H7 (cell line): ENCODE measurements around the gene SPATA32. TPM values are rescaled to one million over a fixed set of nuclear protein-coding genes. Genes with fewer than 3 reads are reported as not detected.

Experiments used
- DNase-seq: peaks from one replicate; pipeline ENCODE4 v3.0.0; 2012
- H3K27me3 ChIP-seq: 2 replicates; pipeline ENCODE4 v1.6.0; 2011; ENCODE audit warnings: mild to moderate bottlenecking, low read length; ENCODE audit not compliant: control insufficient read depth, insufficient read depth
- H3K36me3 ChIP-seq: replicated peaks from 2 replicates; pipeline ENCODE4 v1.5.1; 2011; ENCODE audit warnings: low read length; ENCODE audit not compliant: control insufficient read depth, insufficient read depth
- H3K4me3 ChIP-seq: 2 replicates; pipeline ENCODE4 v1.5.1; 2011; ENCODE audit warnings: low read depth, mild to moderate bottlenecking, control low read depth, low read length, moderate library complexity; ENCODE audit not compliant: insufficient read depth
- total RNA-seq: library from RNA; depleted of rRNA; stranded (reverse); fragments of >200 nt; shearing (Covaris generic); gene quantifications from 2 replicates; pipeline ENCODE4 v1.2.3, GENCODE V29; 2014

Gene SPATA32
- total RNA-seq, 1 experiment from 2014 or later: 0.24 TPM

DNA sequence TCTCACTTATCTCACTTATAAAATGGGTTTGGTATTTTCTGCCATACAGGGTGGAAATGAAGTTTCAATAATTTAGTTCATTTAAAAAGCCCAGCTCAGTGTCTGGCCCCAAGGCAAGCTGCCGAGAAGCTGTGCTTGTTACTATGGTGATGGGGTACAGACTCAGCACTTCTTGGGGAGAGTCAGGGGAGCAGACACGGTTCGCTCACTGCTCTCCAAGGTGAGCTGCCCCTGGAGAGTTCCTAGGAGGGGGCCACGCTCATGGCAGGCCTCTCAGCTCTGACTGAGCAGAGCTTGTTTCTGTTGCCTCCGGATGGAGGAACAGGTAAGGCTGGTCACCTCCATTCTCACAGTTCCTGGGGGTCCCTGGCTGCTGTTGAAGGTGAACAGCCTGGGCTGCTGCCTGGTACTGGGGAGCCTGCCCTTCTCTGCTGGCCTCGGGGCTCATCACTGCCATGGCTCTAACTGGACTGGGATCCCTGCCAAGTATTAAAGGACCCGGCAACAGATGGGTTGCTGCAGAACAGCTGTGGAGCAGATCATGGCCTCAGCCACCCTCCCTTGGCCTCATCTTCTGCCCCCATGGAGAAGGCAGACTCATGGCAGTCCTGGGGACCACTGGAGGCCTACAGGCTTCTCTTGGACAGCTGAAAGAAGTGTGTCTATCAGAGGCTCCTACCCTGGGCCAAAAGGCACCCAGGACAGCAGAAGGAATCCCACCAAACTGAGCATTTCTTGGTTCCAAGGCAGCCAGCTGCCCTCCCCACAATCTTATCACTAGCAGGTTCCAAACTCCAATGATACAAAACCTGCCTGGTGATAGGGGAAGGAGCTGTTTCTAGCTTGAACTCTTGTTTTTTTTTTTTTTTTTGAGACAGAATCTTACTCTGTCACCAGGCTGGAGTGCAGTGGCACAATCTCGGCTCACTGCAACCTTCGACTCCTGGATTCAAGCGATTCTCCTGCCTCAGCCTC is 25.9 kb upstream of the SPATA32 start:
- H3K36me3 ChIP-seq: peaks cover 16% of the 10 kb centered on the region
- no peaks in the 10 kb centered on the region for H3K27me3 ChIP-seq
- H3K4me3 ChIP-seq: no peak overlapping the region
- DNase-seq: no peak

DNA sequence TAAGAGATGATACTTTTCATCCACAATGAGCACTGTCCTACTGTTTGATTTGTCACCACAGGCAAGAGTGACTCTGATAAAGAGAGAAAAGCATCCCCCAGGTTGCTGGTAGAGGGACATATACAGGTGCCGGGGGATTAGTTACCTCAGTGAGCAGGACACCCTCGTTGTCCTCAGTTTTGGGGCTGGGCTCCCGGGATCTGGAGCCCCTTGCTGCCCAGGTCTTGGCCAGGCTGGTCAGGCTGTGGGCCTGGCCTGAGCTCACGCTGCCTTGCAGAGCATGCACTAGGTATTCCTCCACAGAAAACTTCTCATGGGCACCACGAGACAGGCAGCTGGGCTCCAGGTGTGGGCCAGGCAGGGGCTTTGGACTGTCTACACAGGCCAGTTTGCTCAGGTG is 24.4 kb upstream of the SPATA32 start:
- DNase-seq: peak; percentile 39
- Histone ChIP-seq H3K4me3 (no peak overlapping the region), H3K27me3 (no peaks in the 10 kb centered on the region), H3K36me3 (peaks cover 17% of the 10 kb centered on the region)

DNA sequence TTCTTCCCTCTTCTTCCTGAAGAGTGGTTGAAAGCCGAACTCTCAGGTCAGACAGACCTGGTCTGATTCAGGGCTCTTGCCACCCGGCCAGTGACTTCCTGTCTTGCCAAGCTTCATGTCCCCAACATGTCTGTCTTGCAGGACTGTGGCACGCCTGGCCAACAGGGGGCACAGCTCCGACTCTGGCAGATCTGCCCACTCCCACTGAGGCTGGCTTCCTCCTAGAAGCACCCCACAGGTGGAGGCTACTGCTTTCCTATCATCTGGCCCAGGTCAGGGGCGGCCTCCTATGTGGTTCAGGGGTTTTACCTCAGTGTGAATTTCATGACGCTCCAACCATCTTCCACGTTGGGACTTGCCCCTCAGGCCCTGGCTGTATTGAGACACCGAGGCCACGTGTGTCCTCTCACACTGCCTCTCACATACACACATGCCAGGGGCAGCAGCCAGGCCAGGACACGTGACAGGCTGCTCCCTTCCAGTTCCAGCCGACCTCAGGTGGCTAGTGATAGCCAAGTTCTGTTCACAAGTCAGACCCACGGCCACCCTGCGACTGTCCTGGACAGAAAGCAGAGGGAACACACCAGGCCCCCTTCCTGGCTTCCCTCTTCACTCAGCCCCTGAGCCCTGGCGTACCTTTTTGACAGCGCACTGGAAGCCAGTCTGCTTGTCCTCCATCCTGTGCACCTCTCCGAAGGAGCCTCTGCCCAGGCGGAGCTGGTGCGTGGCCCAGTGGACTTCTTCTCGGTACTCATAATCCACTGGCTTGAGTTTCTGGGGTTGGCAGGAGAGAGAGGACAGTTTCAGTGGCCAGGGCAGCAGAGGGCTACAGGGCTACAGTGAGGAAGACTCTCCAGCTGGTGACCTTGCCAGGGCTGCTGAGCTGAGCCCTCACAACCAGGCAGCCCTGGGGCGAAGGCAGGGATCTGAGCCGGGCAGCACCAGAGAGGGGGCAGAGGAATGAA is 22.6 kb upstream of the SPATA32 start:
- DNase-seq: peak; percentile 67
- H3K4me3 ChIP-seq: no peak overlapping the region
- H3K27me3 ChIP-seq: no peaks in the 10 kb centered on the region
- H3K36me3 ChIP-seq: peaks cover 17% of the 10 kb centered on the region

DNA sequence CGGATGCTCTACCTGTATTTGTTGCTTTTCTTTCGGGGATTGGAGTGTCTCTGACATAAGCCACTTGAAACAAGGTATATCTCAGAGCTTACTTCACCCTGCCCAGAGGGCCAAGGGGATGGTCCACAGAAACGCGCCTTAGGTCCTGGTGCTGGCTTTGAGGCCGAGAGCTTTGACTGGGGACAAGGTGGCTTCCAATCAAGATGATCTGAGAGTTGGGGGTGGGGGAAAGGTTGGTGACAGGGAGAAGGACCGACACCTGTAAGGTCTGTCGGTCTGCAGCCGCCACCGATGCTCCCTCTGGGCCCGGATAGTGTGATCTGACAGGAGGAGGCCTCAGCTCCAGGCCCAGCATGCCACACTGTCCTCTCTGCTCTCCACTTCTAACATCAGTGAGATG is 21.8 kb upstream of the SPATA32 start:
- H3K27me3 ChIP-seq: no peaks in the 10 kb centered on the region
- no peak for DNase-seq
- peaks cover 15% of the 10 kb centered on the region for H3K36me3 ChIP-seq
- no peak overlapping the region for H3K4me3 ChIP-seq

DNA sequence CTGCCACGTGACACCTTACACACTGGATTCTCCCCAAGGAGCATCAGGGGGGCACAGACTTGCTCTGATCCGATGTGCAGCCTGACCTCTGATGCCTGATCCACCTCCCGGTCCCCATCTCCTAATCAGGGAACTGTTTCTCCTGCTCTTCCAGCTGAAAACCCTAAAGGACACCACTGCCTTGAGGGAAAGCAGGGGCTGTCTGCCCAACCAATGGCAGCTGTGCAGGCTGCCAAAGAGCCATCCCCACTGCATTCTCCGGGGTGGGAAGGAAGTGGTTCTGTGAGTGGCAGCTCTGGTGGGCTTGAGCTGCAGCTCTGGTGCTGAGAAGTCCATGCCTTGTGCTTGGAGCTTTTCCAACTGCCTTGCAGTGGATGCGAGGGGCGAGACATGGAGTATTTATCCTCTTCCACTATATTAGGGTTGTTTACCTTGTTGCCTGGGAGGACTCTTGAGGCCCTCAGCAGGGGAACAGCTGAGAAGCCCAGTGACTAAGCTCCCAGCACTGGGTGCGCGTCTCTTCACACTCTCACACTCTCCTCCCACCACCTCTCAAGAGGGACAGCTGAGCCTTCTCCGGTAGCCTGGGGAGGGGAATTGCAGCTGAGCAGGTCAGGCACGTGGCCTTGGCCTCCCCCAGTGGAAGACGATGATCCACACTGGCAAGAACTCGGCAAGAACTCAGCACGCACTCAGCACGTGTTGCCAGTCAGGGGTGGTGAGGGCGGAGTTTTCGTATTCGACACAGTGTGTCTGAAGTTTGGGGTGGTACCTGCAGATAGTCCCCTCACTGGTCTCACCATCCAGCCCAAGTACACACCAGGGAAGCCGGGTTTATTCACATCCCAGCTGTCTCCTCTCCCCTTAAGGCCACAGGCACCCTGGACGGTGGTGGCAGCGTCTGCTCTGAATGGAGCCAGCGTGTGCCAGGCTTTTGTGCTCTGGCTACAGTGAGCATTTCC is 21.1 kb upstream of the SPATA32 start:
- Histone ChIP-seq H3K4me3 (no peak overlapping the region), H3K27me3 (no peaks in the 10 kb centered on the region), H3K36me3 (peaks cover 15% of the 10 kb centered on the region)
- no peak for DNase-seq

DNA sequence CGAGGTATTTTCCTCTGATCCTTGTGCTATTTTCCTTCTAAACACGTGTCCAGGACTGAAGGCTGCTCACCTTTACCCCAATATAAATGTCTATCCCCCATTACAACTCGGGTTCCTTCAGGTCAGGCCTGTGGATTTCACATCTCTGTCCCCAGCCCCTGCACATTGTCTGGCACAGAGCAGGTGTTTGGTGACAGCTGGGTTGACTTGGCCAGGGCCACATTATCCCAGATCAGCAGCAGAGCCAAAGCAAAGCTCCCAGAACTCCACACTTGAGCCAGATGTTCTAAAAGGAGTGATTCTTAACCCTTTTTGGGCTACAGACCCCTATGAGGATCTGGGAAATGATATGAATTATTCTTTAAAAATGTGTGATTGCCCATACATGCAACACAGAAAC is 18.0 kb upstream of the SPATA32 start:
- Histone ChIP-seq H3K36me3 (peaks cover 13% of the 10 kb centered on the region), H3K27me3 (no peaks in the 10 kb centered on the region), H3K4me3 (no peak overlapping the region)
- DNase-seq: no peak

DNA sequence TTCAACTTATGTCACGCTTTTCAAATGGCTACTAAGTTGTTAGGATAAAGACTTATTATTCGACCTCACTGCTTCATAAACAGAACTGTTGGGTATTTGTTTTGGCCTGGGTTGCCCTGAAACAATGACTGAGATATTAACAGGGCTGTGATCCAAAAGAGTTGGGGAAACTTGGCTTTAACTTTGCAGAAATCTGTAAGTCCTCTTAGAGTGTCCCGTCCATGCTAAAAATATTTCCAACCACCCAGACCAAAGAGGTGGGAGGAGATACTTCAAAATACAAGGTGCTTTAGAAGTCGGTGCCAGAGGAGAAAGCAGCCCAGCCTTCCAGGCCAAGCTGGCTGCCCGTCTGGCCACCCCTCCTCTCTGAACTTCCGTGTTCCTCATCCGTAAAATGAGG is 16.1 kb upstream of the SPATA32 start:
- no peak for DNase-seq
- Histone ChIP-seq H3K27me3 (no peaks in the 10 kb centered on the region), H3K4me3 (no peak overlapping the region), H3K36me3 (peaks cover 6% of the 10 kb centered on the region)

DNA sequence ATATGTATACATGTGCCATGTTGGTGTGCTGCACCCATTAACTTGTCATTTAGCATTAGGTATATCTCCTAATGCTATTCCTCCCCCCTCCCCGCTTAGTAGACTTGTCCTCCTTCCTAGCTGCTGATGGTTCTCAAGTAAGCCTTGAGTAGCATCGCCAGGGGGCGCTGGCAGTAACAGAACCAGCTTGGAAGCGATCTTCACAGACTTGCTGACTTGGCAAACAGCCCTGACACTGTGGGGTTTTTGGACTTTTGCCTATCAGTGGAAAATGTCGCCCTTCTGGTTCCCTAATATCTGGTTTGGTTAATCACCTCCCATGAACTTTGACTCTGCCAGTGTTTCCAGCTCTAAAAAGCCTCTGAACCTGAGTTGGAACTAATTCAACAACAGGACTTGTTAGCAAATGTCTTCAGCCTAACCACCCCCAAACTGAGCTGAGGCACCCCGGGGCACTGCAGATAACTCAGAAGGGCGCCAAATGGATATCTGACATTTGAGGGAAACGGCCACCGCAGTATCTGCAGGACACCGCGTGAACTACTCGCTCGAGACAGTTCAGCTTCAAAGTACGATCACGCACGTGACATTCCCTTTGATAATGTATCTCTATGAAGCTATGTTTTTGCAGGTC is 15.4 kb upstream of the SPATA32 start:
- peaks cover 4% of the 10 kb centered on the region for H3K36me3 ChIP-seq
- peak; percentile 89 for DNase-seq
- H3K27me3 ChIP-seq: no peaks in the 10 kb centered on the region
- H3K4me3 ChIP-seq: no peak overlapping the region

DNA sequence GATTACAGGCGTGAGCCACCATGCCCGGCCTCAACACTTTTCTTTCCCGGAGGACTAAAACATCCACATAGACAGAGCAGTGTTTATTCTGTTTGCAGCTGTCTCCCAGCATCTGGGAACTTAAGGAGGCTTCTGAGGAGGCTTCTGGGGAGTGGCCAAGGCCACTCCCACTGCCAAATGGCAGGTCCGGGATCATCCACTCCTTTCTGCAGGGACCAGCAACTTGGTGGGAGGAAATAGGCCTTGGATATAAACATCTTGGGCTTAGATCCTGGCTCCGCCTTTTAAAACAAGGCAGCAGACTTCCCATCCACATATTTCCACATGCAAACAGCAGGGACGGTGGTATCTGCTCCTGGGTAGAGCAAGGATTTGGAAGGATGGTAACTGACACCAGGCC is 14.1 kb upstream of the SPATA32 start:
- Histone ChIP-seq H3K36me3 (peaks cover 4% of the 10 kb centered on the region), H3K4me3 (no peak overlapping the region), H3K27me3 (no peaks in the 10 kb centered on the region)
- DNase-seq: no peak

DNA sequence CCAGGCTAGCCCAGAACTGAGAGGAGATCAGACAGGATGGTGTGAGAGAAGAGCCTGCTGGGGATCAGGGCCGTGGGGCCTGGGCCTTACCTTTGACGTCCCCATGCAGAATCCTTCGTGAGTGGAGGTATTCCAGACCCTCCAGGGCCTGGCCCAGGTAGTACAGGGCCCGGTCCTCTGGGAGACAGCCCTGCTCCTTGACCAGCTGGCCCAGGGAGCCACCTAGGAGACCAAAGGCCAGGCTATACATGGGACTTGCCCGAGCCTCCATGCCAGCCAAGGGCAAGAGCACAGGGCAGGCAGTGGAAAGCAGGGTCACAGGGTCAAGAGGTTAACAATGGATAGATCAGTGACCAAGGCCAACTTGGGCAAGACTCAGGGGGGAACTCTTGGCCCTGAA is 12.1 kb upstream of the SPATA32 start:
- no peak for DNase-seq
- H3K27me3 ChIP-seq: no peaks in the 10 kb centered on the region
- peaks cover 11% of the 10 kb centered on the region for H3K36me3 ChIP-seq
- H3K4me3 ChIP-seq: no peak overlapping the region

DNA sequence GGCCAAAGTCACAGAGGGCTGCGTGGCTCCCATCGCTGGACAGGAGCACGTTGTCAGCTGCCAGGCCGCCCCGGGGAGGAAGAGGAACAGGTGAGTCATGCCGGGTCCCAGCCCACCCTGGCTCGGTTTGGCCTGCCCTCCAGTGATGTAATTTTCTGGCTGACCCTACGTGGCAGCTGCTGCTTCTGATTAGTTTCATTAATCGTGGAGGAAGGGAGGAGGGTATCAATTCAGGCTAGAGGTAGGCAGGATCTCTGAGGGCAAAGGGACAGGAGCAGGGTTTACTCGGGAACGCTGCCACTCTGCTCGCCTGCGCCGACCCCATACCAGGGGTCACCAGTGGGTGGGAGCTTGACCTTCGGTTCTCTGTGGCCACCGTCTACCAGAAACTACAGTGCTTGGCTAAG is 11.7 kb upstream of the SPATA32 start:
- Histone ChIP-seq H3K36me3 (peaks cover 11% of the 10 kb centered on the region), H3K27me3 (no peaks in the 10 kb centered on the region), H3K4me3 (no peak overlapping the region)
- peak; percentile 43 for DNase-seq

DNA sequence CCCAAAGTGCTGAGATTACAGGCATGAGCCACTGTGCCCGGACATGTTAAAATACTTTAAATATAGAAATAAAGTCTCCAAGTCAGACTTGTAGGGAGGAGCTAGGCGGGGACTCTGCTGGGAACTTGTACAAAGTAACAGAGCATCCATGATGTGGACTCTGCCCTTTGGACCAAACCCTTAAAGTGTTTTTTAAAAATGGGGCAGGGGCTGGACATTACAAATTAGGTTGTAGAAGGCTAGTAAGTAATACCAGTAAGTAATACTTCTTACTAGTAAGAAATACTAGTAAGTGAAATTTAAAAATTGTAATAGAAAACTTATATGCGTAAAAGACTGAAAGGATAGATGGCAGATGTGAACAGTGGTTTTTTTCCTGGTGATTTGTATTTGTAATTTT is 9.7 kb upstream of the SPATA32 start:
- Histone ChIP-seq H3K27me3 (no peaks in the 10 kb centered on the region), H3K4me3 (no peak overlapping the region), H3K36me3 (peaks cover 13% of the 10 kb centered on the region)
- no peak for DNase-seq

DNA sequence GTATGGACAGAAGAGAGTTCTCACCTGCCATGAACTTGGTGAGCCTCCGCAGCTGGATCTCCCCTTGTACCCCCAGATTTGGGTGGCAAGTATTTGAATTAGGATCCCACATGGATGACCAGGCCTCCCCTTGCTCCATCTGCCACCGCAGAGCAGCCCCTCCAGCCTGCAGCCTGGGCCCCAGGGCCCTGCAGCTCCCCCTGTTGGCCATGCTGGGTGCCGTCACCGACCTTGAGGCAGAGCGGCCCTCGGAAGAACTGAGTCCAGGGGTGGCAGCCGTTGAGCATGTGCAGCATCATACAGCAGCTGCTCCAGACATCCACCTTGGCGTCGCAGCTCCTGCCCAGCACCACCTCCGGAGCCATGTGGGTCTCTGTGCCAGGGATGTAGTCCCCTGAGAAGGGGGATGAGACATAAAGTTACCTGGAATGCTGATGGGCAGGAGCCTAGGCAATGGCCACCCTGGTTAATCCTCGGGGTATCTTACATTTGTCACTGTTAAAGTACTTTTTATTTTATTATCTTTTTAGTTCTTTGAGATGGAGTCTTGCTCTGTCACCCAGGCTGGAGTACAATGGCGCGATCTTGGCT is 9.0 kb upstream of the SPATA32 start:
- Histone ChIP-seq H3K36me3 (peaks cover 17% of the 10 kb centered on the region), H3K4me3 (no peak overlapping the region), H3K27me3 (no peaks in the 10 kb centered on the region)
- peak; percentile 96 for DNase-seq
